HG02885 (cell line): ENCODE data around the gene PHKA2.
"Not testable (repeated sequence)": the region's sequence is repeated elsewhere in the genome, so short reads cannot be mapped to it uniquely, and the experiment has no call there.

ENCODE experiments used
- ATAC-seq: cut with Tn5 transposase; IDR thresholded peaks from one replicate; pipeline ENCODE4 v1.9.1; 2021; ENCODE audit warnings: mild to moderate bottlenecking; ENCODE audit not compliant: unreplicated experiment, poor library complexity

PHKA2 gene

DNA sequence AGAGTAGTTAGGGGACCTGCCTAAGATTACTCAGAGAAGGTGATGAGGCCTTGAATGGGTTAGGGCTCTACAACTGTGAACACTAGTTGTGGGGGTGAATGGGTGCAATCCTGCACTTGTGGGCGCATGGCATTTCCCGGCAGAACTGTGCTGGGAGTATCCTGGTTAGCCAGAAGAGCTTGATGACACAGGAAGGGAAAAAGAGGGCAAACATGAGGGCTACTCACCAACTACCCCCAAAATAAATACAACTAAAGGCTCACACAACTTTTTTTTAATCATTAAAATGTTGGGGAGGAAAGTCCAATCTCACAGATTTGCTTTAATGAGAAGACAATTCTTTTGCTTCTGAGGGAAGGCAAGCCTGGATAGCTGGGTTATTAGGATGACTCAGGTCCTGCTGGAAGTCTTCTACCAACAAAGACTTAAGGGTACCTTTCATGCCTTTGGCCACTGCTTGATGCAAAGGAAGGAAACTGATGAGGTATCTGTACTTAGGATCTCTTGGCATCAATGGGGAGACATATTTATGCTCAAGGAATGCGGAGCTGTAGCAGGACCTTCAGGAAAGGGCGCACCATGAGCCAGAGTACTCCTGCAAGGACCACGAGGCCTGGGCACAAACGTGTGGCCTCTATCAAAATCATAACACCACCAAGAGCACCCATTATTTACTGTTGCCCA lies 2.6 kb downstream of the PHKA2 start:
- ATAC-seq = no peak

DNA sequence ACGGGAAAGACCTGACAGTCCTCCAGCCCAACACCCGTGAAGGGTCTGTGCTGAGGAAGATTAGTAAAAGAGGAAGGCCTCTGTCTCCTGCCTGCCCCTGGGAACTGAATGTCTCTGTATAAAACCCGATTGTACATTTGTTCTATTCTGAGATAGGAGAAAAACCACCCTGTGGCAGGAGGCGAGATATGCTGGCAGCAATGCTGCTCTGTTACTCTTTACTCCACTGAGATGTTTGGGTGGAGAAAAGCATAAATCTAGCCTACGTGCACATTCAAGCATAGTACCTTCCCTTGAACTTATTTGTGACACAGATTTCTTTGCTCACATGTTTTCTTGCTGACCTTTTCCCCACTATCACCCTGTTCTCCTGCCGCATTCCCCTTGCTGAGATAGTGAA lies 3.7 kb downstream of the PHKA2 start:
- ATAC-seq = not testable (repeated sequence)

- no peak for ATAC-seq
These were observed 8.9 kb downstream of the PHKA2 start for GRCh38 chrX:18974993-18975392.

- no peak for ATAC-seq
These were observed 10.3 kb downstream of the PHKA2 start for GRCh38 chrX:18973527-18974192.

GRCh38 chrX:18971506-18971905 lies 12.4 kb downstream of the PHKA2 start:
- no peak for ATAC-seq

DNA sequence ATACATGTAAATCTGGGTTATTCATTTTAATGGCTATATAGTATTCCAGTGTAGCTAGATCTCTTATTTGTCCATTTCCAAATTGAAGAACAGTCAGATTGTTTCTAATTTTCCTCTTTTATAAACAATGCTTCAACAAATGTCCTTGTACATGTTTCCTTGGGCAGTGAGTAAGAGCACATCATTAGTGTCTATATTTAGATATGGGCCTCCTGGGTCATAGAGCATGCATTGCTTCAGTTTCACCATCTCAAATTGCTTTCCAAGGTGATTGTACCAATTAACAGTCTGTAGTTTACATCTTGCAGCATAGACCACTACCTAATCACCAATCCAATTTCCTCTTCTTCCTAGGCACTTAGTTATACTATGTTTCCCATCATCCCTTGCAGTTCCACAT lies 13.4 kb downstream of the PHKA2 start:
- ATAC-seq = no peak

GRCh38 chrX:18966624-18967023 lies 17.3 kb downstream of the PHKA2 start:
- ATAC-seq = no peak

GRCh38 chrX:18964901-18965300 lies 19.0 kb downstream of the PHKA2 start:
- no peak for ATAC-seq

GRCh38 chrX:18964026-18964425 lies 19.9 kb downstream of the PHKA2 start:
- no peak for ATAC-seq

GRCh38 chrX:18962329-18962728 lies 21.6 kb downstream of the PHKA2 start:
- ATAC-seq = no peak

- ATAC-seq = no peak
These were observed 22.2 kb downstream of the PHKA2 start for GRCh38 chrX:18961686-18962085.

DNA sequence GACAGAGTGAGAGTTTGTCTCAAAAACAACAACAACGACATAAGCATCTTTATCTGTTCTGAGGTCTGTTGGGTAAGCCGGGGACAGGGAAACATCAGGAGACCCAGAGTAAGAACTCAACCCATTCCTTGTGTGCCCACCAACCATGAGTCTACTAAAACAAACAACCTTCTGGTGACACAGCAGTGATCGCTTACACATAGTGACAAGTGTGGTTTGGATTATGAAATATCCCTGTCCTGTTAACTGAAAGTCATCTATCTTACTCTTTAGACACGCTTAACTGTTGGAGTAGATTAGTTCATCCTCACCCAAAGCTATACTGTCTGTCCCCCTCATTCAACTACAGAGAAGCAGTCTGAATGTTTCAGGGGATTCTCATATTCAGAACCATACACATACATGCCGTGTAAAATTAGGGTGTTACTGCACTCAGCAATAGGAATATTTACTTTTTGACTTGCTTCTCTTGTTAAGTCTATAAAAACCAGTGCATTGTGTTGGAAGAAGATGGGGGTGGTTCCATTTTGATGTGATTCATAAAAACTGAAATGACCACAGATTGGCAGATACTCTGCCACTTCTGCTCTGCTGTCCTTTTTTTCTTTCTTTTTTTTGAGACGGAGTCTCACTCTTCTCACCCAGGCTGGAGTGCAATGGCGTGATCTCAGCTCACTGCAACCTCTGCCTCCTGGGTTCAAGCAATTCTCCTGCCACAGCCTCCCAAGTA lies 27.4 kb downstream of the PHKA2 start:
- no peak for ATAC-seq

DNA sequence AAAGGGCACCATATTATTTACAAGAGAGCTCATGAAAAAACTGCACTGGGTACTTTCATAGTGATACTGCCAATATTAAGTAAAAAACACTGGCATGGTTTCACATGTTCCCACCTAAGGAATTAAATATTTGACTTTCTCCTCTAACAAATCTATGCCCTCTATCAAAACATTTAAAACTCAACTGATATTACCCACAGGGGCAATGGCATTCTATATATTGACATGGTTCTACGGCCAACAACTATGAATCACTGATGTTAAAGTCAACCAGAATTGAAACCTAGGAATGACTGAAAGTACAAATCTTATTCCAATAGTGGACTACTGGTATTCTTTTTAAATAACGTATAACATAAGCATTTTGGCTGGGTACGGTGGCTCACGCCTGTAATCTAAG lies 28.2 kb downstream of the PHKA2 start:
- no peak for ATAC-seq

GRCh38 chrX:18951032-18951431 lies 32.9 kb downstream of the PHKA2 start:
- ATAC-seq = no peak

GRCh38 chrX:18949944-18950301 lies 34.0 kb downstream of the PHKA2 start:
- ATAC-seq = no peak

- no peak for ATAC-seq
These were observed 34.5 kb downstream of the PHKA2 start for GRCh38 chrX:18949291-18949943.

DNA sequence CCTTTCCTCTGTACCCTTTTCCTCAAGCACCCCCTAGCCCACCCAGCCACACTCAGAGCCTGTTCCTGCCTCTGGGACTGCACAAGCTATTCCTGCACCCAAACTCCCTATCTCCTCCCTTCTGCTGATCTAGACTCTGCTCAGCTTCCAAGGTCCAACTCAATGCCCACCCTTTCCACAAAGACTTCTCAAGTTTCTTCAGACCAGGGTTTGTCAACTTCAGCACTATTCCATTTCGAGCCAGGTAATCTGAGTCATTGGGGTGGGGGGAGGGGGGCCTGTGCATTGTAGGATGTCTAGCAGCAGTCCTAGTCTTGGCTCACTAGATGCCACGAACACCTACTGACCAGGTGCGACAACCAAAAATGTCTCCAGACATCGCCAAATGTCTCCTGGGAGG lies 37.3 kb downstream of the PHKA2 start:
- no peak for ATAC-seq

DNA sequence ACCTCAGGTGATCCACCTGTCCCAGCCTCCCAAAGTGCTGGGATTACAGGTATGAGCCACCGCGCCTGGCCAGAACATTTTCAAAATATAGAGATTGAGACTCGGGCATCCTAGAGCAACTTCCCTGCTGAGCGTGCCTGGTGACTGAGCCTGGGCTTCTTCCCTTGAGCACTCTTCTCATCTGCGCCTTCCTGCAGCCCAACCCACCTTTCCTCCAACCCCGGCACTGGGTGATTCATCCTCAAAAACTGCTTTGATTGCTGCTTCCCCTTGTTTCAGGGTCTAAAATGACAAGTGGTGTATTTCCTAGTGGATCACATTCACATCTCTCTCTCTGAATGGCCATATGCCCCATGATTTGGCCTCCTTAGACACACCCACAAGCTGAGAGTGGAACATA lies 37.8 kb downstream of the PHKA2 start:
- ATAC-seq = no peak

DNA sequence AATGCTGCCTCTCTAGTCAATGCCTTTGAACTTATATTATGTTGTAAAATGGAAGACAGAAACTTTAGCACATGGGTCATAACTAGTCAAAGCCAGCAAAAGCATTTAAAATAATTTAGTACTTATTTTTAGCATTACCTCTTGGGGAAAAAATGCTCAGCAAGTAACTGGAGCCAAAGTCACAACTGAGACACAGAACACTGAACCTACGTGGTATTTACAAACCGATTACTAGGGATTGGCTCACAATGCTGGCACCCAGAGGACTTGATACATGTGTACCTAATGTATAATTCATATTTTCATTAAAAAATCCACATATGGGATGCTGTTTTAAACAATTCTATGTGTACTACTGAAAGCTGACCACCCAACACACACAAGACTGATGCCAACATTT lies 38.4 kb downstream of the PHKA2 start:
- no peak for ATAC-seq

GRCh38 chrX:18944482-18944881 lies 39.4 kb downstream of the PHKA2 start:
- no peak for ATAC-seq

- no peak for ATAC-seq
These were observed 42.0 kb downstream of the PHKA2 start for GRCh38 chrX:18941896-18942295.
